CD4-positive, alpha-beta T cell treated with Interleukin-4 for 4 hours (primary cell): ENCODE results near the gene JPH3.
"Not testable (repeated sequence)": the region's sequence is repeated elsewhere in the genome, so short reads cannot be mapped to it uniquely, and the experiment has no call there.

Experiments used
- DNase-seq: peaks from one replicate; pipeline ENCODE4 v3.0.0-alpha.2; 2020

Gene JPH3

DNA sequence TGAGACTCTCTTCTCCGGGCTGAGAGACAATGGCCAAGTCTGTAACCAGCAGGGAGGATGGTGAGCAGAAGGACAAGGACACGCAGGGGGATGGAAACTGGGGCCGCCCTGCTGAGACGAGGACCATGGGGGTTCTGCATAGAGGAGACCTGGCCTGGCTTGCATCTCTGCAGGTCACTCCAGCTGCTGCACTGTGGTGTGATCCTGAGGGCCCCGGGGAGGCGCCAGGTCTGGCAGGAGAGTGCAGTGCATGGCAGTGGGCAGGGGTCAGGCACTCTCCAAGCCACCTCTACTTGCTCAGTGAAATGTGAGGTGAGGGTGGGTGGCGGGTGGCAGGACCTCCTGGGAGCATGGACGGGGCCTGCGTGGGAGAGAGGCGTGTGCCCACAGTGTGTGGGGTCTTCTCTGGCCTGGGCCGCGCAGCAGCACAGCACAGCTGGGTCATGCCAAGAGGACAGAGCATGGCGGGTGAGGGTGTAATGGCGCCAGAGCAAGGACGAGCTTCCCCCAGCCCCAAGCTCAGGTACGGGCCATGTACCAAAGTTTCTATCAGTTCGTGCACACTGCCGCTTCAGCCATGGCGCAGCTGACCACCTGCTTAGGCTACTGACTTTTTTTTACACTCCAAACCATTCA is 120.4 kb downstream of the JPH3 start:
- DNase-seq: no peak

DNA sequence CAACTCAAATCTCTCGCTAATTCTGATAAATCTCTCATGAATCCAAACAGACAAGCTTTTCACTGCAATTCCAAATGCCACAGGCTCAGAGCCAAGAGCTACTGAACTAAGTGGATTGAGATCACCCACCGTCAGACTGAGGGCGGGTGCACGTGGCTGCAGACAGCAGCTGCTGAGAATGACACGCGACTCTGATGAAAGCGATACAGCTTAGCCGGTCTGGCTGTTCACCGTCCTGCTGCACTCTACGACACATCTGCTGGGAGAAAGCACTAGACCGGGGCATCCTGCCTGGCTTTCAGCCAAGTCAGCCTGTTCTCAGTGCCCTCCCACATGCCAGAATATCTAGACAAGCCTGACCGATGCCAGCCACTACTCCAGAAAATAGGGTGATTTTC is 120.9 kb downstream of the JPH3 start:
- DNase-seq: no peak

DNA sequence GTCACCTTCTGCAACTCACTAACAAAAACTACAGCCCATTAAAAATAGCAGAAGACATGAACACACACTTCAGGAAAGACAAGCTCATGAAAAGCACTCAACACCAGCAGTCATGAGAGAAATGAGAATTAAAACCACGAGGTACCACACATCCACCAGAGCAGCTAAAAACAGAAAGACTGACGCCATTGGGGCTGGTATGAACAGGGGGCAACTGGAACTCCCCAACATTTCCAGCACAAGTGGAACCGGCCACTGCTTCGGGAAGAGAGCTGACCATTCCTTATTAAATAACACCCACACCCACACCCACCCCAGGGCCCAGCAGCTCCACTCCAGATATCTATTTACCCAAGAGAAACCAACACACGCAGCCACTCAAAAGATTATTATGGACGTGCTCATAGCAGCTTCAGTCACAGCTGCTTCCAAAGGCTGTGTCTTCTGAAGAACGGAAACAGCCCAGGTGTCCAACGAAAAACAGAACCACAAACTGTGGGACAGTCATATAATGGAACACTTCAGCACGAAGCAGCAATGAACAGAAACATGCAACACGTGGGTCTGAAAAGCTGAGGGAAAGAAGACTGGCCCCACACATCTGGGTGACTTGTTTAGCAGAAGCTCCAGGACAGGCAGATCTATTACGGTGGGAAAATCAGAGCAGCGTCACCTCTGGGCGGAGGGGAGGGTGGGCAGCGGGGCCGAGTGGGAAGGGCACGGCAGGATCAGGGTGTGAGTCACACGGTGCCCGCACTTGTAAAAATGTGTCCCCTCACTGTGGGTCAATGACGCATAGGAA is 122.4 kb downstream of the JPH3 start:
- DNase-seq: peak; percentile 48

DNA sequence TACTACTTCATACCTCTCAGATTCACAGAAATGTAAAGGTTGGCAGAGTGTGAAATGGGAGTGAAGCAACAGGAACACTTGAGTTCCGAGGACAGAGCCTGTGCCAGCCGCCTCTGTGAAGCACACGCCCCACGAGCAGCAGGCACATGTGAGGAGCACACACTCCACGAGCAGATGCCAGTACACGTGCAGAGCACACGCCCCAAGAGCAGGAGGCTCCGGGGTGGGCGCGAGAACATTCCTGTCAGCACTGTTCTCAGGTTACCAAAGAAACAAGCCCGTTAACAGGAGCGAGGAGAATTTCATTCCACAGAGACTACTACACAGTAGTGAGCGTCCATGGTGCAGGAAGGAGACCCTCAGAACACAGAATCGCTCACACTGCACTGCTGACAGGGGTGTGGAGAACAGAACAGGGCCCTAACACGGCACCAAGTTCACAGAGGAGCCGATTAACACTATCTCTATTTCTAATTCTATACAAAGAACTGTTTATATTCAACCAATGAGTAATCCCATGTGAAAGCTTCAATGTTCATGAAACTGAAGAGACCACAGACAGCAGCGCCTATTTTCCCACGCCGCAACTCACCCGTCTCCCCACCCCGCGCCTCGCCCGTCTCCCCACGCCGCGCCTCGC is 123.4 kb downstream of the JPH3 start:
- DNase-seq: no peak

DNA sequence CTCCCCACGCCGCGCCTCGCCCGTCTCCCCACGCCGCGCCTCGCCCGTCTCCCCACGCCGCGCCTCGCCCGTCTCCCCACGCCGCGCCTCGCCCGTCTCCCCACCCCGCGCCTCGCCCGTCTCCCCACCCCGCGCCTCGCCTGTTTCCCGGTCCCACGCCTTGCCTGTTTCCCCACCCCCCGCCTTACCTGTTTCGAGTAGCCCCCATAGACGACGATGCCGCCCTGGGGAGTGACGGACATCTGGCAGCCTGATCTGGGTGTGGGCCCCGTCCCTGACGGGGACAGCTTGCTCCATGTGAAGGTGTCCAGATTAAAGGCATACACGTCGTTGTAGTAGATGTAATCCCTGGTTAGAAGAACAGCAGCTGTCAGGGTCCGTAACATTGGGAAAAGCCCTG is 124.3 kb downstream of the JPH3 start:
- not testable (repeated sequence) for DNase-seq

DNA sequence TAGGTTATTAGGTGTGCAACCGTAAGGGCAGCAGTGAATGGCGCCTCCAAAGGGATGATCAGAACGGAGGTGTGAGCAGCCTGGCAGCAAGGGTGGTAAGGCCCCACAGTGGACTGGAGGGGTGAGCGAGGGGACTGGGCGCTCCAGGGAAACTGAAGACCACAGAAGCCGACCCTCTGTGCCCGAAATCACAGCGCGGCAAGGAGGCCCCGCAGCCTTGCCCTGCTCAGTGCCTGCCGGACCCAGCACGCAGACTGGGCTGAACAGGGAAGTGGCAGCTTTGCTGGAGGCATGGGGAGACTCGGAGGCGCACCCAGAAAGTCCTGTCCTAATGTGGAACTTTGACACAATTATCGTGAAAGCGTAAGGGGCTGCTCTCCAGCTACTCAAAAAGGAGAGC is 125.0 kb downstream of the JPH3 start:
- DNase-seq: no peak

DNA sequence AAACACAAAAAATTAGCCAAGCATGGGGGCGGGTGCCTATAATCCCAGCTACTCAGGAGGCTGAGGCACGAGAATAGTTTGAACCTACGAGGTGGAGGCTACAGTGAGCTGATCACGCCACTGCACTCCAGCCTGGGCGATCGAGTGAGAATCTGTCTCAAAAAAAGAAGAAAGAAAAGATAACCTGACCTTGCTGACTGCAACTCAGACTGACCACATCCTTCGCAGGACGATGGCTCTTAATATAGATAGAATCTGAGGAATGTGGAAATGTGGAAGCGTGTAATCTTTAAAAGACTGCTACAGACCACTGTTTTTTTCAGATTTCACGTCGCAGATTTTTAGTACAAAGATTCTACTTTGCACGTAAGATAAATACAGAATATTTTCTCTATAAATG is 125.7 kb downstream of the JPH3 start:
- DNase-seq: no peak

GRCh38 chr16:87729266-87729954 is 127.1 kb downstream of the JPH3 start:
- no peak for DNase-seq

GRCh38 chr16:87731607-87732006 is 129.3 kb downstream of the JPH3 start:
- DNase-seq: no peak

DNA sequence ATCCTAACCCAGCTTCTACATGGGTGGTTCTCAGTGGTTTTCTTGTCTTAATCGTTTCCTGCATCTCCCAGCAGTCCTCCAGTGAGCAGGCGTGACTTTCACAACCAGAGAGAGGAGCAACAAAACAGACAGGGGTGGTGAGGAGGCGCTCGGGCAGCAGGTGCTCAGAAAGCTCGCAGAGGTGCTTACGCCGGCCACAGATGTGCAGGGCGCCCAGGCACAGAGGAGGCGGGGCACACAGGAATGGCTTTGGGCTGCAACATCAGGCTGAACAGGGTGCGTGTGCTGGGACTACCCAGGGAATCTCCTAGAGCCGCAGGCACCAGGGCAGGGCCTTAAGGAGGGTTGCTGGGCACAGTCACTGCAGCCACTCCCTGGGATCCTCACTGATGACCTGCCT is 130.9 kb downstream of the JPH3 start:
- DNase-seq: peak; percentile 29

DNA sequence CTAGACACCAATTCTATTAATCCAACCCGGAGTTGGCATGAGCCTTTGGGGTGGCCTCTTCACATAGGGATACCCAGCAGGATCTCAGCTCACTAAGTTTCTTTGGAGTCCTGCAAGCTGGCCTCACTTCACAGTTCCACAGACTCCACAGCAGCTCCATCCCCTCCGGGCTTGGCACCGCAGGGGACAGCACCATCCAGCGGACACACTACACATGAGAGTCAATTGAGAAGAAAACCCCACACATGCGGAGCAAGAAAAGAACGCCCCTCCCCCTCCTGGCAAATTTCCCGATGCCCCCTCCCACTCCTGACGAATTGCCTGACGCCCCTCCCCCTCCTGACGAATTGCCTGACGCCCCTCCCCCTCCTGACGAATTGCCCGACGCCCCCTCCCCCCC is 132.3 kb downstream of the JPH3 start:
- no peak for DNase-seq

GRCh38 chr16:87735270-87736007 is 133.1 kb downstream of the JPH3 start:
- DNase-seq: no peak

GRCh38 chr16:87736008-87736382 is 133.7 kb downstream of the JPH3 start:
- no peak for DNase-seq

DNA sequence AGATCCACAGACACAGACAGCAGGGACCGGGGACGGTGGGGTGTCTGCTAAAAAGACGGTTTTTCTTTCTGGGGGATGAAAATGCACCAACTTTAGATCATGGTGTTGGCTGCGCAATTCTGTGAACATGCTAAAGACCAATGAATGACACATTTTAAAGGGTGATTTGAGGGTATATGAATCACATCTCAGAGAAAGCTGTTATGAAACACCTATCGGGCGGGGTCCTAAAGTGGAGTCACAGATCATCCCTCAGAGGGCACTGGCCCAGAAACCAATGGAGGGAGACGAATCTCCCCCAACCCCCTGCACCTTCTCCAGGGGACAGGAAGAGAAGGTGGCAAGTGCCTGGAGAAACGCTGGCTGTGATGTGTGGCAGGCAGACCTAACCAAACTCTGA is 137.5 kb downstream of the JPH3 start:
- DNase-seq: no peak

GRCh38 chr16:87740441-87740840 is 138.1 kb downstream of the JPH3 start:
- DNase-seq: no peak

- DNase-seq: no peak
Observed at GRCh38 chr16:87740909-87741424, 138.7 kb downstream of the JPH3 start.

- DNase-seq: no peak
Observed at GRCh38 chr16:87741700-87742415, 139.6 kb downstream of the JPH3 start.

DNA sequence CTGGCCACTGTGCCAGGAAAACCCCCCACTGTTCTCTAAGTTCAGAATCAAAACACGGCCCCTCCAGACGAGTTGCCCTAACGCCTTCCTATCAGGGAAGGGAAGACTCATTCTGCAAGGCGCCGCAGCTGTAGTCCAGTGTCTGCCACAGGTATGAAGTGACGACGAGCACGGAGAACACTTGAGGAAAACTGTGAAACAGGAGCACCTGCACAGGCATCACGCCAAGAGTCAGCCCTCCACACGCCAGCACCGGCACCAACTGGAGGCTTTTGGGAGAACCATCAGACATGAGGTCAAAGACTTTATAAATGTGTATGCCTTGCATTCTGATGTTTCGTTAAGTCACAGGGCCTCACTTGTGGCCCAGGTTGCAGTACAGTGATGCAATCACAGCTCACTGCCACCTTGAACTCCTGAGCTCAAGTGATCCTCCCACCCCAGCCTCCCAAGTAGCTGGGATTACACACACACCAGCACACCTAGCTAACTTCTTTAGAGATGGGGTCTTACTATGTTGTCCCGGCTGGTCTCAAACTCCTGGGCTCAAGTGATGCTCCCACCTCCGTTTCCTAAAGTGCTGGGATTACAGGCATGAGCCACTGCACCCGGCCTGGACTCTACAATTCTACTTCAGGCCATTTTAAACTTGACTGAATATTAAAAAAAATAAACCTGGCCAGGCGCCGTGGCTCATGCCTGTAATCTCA is 140.6 kb downstream of the JPH3 start:
- DNase-seq: no peak

GRCh38 chr16:87744750-87745514 is 142.6 kb downstream of the JPH3 start:
- DNase-seq: no peak

GRCh38 chr16:87746178-87746577 is 143.9 kb downstream of the JPH3 start:
- DNase-seq: no peak
